CD8-positive, alpha-beta memory T cell (primary cell): ENCODE data around the gene TRMT44. TPM values are rescaled to one million over a fixed set of nuclear protein-coding genes. Genes with fewer than 3 reads are reported as not detected.
"Not testable (repeated sequence)": the region's sequence is repeated elsewhere in the genome, so short reads cannot be mapped to it uniquely, and the experiment has no call there.

Source experiments
- CTCF ChIA-PET: fragments of 350-600 bp; sonication (Branson Sonifier 250); formaldehyde crosslinking; loops from one replicate; lab custom pipeline; 2021; ENCODE audit warnings: antibody characterized with exemption; lab: Charles Lee
- POLR2A ChIA-PET: fragments of 350-600 bp; sonication (Branson Sonifier 250); formaldehyde crosslinking; loops from one replicate; lab custom pipeline; 2021; ENCODE audit warnings: antibody characterized with exemption; lab: Charles Lee
- DNase-seq, 5 donors: peaks; one replicate each; pipeline versions ENCODE4 v3.0.0 to v3.0.0-alpha.2; 2020 to 2022; ENCODE audit warnings: mixed read lengths in 1 of 5
- H3K27ac ChIP-seq: one replicate; pipeline ENCODE4 v1.7.0; 2013; ENCODE audit warnings: low read depth, mild to moderate bottlenecking, low read length, moderate library complexity
- H3K27me3 ChIP-seq: 2 replicates; pipeline ENCODE4 v1.7.0; 2013; ENCODE audit warnings: low read length, mild to moderate bottlenecking; ENCODE audit not compliant: insufficient read depth, poor library complexity, severe bottlenecking
- H3K36me3 ChIP-seq: 2 replicates; pipeline ENCODE4 v1.7.0; 2013; ENCODE audit warnings: mild to moderate bottlenecking, low read length, moderate library complexity; ENCODE audit not compliant: insufficient read depth
- H3K4me1 ChIP-seq: 2 replicates; pipeline ENCODE4 v1.7.0; 2013; ENCODE audit warnings: mild to moderate bottlenecking, low read length, moderate library complexity; ENCODE audit not compliant: insufficient read depth
- H3K4me3 ChIP-seq: 2 replicates; pipeline ENCODE4 v1.7.0; 2013; ENCODE audit warnings: mild to moderate bottlenecking, low read length
- H3K9me3 ChIP-seq: 2 replicates; pipeline ENCODE4 v1.7.0; 2013; ENCODE audit warnings: mild to moderate bottlenecking, low read length
- H3K27ac Mint-ChIP-seq, 8 donors: one replicate each; pipeline ENCODE4 v1.8.0; 2020 to 2021; ENCODE audit warnings: mixed read lengths in 8 of 8, mild to moderate bottlenecking in 6 of 8, inconsistent platforms in 3 of 8, moderate library complexity in 3 of 8
- H3K27me3 Mint-ChIP-seq, 2 donors: one replicate each; pipeline ENCODE4 v1.8.0; 2020 to 2021; ENCODE audit warnings: mixed read lengths in 2 of 2, mild to moderate bottlenecking in 1 of 2, moderate library complexity in 1 of 2
- H3K36me3 Mint-ChIP-seq, 3 donors: one replicate each; pipeline ENCODE4 v1.8.0; 2020 to 2021; ENCODE audit warnings: mixed read lengths in 3 of 3, inconsistent platforms in 1 of 3, mild to moderate bottlenecking in 1 of 3
- H3K4me1 Mint-ChIP-seq, 3 donors: one replicate each; pipeline ENCODE4 v1.8.0; 2020 to 2021; ENCODE audit warnings: mixed read lengths in 3 of 3, inconsistent platforms in 1 of 3, mild to moderate bottlenecking in 1 of 3
- H3K4me3 Mint-ChIP-seq, 7 donors: one replicate each; pipeline ENCODE4 v1.8.0; 2020 to 2021; ENCODE audit warnings: mixed read lengths in 7 of 7, mild to moderate bottlenecking in 6 of 7, moderate library complexity in 4 of 7, inconsistent platforms in 2 of 7
- H3K9me3 Mint-ChIP-seq, 5 donors: one replicate each; pipeline ENCODE4 v1.8.0; 2020 to 2022; ENCODE audit warnings: mixed read lengths in 5 of 5, mild to moderate bottlenecking in 3 of 5, moderate library complexity in 2 of 5, inconsistent platforms in 1 of 5
- polyA plus RNA-seq: library from polyadenylated mRNA; unstranded; fragments of 300-500 nt; fragmentation: Illumina TruSeq; gene quantifications from one replicate; pipeline ENCODE4 v1.2.3, GENCODE V29; 2021
- total RNA-seq, 2 experiments: library from RNA; stranded (reverse); gene quantifications; one replicate each; pipeline ENCODE4 v1.2.3, GENCODE V29; 2021

The TRMT44 gene
- total and polyA plus RNA-seq, 3 experiments from 2014 or later, result 13.8 to 25.6 (median 25.2) TPM

DNA sequence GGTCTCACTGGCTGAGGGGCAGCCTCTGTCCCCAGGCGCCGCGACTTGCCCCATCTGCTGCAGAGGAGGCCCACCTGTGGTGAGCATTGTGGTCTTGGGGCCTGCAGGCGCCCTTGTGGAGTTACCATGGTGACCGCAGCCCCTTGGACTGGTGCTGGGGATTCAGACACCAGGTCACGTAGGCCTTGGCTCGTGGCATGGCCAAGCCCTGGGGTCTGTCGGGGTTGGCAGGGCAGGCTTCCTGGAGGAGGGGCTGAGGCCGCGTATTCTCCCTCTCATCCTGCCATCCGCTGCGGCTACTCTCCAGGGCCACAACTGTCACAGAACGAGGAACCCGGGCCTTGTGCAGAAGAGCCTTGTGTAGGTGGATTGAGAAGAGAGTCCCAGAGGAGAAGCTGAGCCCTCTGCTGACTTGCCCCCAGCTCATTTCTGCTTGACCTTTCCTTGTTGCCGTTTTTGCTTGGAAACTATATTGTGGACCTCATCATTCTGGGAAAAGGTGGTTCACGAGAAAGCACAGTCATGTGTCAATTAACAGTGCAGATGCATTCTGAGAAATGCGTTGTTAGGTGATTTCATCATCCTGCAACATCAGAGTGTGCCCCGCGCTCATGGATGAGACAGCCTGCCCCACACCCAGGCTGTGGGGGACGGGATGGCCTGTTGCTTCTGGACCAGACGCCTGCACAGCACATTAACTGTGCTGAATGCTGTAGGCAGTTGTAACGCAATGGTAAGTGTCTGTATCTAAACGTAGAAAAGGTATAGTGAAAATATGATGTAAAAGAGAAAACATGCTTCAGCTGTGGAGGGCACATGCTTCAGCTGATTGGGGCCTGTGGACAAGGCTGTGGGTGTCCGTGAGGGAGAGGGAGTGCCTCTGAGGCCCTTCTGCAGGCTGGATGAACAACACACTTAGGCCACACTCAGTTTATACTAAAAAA, 38.5 kb downstream of the TRMT44 start:
- Histone ChIP-seq H3K27me3 (no peaks in the 10 kb centered on the region), H3K36me3 (no peaks in the 10 kb centered on the region), H3K4me3 (no peak overlapping the region), H3K4me1 (no peaks in the 10 kb centered on the region), H3K27ac (peak overlapping the region; percentile 65), H3K9me3 (no peaks in the 10 kb centered on the region)
- Mint-ChIP-seq H3K36me3 (peaks cover 0 to 21% (median 3%) of the 10 kb centered on the region in 3 donors), H3K4me3 (no peak overlapping the region), H3K27me3 (peaks cover 0 to 1% of the 10 kb centered on the region in 2 donors), H3K27ac (peak overlapping the region in 1 of 8 donors; percentile 50), H3K4me1 (no peaks in the 10 kb centered on the region), H3K9me3 (no peaks in the 10 kb centered on the region)
- ChIA-PET CTCF (no interaction called here), POLR2A (interaction anchor here (0.7 kb wide), 1 partner anchor 13 kb away, joined by 3 read pairs; no protein-coding TSS in a partner anchor)
- DNase-seq, result no peak

- POLR2A ChIA-PET, result no interaction called here
- no peaks in the 10 kb centered on the region for H3K9me3 Mint-ChIP-seq
- Histone ChIP-seq H3K4me3 (no peak overlapping the region), H3K27me3 (no peaks in the 10 kb centered on the region), H3K36me3 (no peaks in the 10 kb centered on the region), H3K27ac (no peak overlapping the region), H3K9me3 (no peaks in the 10 kb centered on the region), H3K4me1 (no peaks in the 10 kb centered on the region)
- peaks cover 0 to 21% (median 3%) of the 10 kb centered on the region in 3 donors for H3K36me3 Mint-ChIP-seq
- H3K4me1 Mint-ChIP-seq, result no peaks in the 10 kb centered on the region
- peaks cover 0 to 2% of the 10 kb centered on the region in 2 donors for H3K27me3 Mint-ChIP-seq
- no peak for DNase-seq
- CTCF ChIA-PET, result no interaction called here
- no peak overlapping the region for H3K27ac Mint-ChIP-seq
- H3K4me3 Mint-ChIP-seq, result no peak overlapping the region
Observed at GRCh38 chr4:8480221-8480620, 39.6 kb downstream of the TRMT44 start.

- H3K4me1 ChIP-seq, H3K4me3 ChIP-seq, POLR2A ChIA-PET, H3K27ac Mint-ChIP-seq, H3K27ac ChIP-seq, DNase-seq, H3K4me3 Mint-ChIP-seq, H3K9me3 Mint-ChIP-seq, H3K36me3 ChIP-seq, H3K27me3 ChIP-seq, H3K27me3 Mint-ChIP-seq, H3K9me3 ChIP-seq, H3K36me3 Mint-ChIP-seq, H3K4me1 Mint-ChIP-seq, CTCF ChIA-PET: not testable (repeated sequence)
Observed at GRCh38 chr4:8486643-8487042, 46.1 kb downstream of the TRMT44 start.

DNA sequence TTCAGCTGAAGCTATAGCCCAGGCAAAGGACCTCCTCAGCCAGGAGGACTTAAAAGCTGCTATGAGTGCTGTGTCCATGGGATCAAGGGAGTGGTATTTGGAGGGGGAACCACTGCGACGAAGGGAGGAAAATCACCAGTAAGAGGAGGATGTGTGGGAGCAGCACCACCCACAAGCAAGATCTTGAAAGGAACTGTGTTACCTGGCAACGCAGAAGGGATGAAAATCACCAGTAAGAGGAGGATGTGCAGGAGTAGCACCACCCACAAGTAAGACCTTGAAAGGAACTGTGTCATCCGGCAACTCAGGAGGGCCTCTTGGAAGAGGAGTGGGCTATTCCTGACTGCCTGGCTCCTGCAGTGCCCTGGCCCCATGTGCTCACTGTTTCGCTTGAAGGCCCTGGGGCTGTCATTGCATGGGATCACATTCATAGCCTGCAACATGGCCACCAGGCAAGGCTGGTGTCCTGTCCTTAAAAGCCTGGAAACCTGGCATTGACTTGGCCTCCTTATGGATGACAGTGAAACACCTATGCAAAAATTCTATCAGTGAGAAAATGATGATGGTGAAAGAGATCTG, 48.3 kb downstream of the TRMT44 start:
- H3K4me1 Mint-ChIP-seq, result no peaks in the 10 kb centered on the region
- no peaks in the 10 kb centered on the region for H3K9me3 ChIP-seq
- H3K4me3 Mint-ChIP-seq, result no peak overlapping the region
- H3K27ac Mint-ChIP-seq, result no peak overlapping the region
- no peaks in the 10 kb centered on the region for H3K4me1 ChIP-seq
- no peaks in the 10 kb centered on the region for H3K9me3 Mint-ChIP-seq
- no peak overlapping the region for H3K4me3 ChIP-seq
- ChIA-PET POLR2A (no interaction called here), CTCF (no interaction called here)
- no peak for DNase-seq
- peaks cover 0 to 11% (median 0%) of the 10 kb centered on the region in 3 donors for H3K36me3 Mint-ChIP-seq
- H3K27me3 Mint-ChIP-seq, result peaks cover 0 to 6% of the 10 kb centered on the region in 2 donors
- no peaks in the 10 kb centered on the region for H3K36me3 ChIP-seq
- no peaks in the 10 kb centered on the region for H3K27me3 ChIP-seq
- H3K27ac ChIP-seq, result no peak overlapping the region

- H3K36me3 Mint-ChIP-seq, result peaks cover 0 to 11% (median 0%) of the 10 kb centered on the region in 3 donors
- H3K27ac ChIP-seq, H3K27me3 Mint-ChIP-seq, H3K9me3 Mint-ChIP-seq, H3K27me3 ChIP-seq, DNase-seq, CTCF ChIA-PET, H3K27ac Mint-ChIP-seq, H3K4me3 ChIP-seq, H3K36me3 ChIP-seq, H3K4me1 ChIP-seq, H3K9me3 ChIP-seq, H3K4me1 Mint-ChIP-seq, H3K4me3 Mint-ChIP-seq: not testable (repeated sequence)
- POLR2A ChIA-PET, result interaction anchor here (0.6 kb wide), 1 partner anchor 12 kb away, joined by 3 read pairs; no protein-coding TSS in a partner anchor
Observed at GRCh38 chr4:8491478-8491877, 50.9 kb downstream of the TRMT44 start.

DNA sequence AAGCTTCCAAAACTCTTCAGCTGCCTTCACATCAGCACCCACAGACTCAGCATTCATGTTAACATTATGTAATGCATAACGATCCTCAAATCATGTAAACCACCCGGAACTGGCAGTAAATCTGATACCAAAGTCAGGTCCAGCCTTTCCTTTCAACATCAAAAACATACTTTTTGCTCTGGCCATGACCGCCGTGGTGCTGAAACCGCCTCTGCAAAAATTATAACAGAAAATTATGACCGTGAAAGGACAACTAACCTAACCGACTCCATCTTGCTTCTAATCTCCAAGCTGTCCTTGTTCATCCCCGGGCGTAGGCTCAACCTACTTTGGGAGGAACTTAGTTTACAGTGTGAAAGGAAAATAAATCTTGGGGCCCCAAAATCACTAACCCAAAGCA, 51.6 kb downstream of the TRMT44 start:
- POLR2A ChIA-PET, result interaction anchor here (0.6 kb wide), 1 partner anchor 13 kb away, joined by 3 read pairs; no protein-coding TSS in a partner anchor
- H3K4me3 ChIP-seq, result no peak overlapping the region
- no peaks in the 10 kb centered on the region for H3K4me1 ChIP-seq
- peaks cover 0 to 14% (median 0%) of the 10 kb centered on the region in 3 donors for H3K36me3 Mint-ChIP-seq
- no peaks in the 10 kb centered on the region for H3K9me3 ChIP-seq
- no peaks in the 10 kb centered on the region for H3K36me3 ChIP-seq
- no peak overlapping the region for H3K27ac ChIP-seq
- no peaks in the 10 kb centered on the region for H3K27me3 ChIP-seq
- H3K4me3 Mint-ChIP-seq, result no peak overlapping the region
- no peak for DNase-seq
- H3K9me3 Mint-ChIP-seq, result peaks cover 2 to 6% (median 4%) of the 10 kb centered on the region in 5 donors
- no peak overlapping the region for H3K27ac Mint-ChIP-seq
- CTCF ChIA-PET, result no interaction called here
- no peaks in the 10 kb centered on the region for H3K4me1 Mint-ChIP-seq
- no peaks in the 10 kb centered on the region for H3K27me3 Mint-ChIP-seq

GRCh38 chr4:8493484-8493883, 52.9 kb downstream of the TRMT44 start:
- Mint-ChIP-seq H3K9me3 (peaks cover 9 to 11% (median 11%) of the 10 kb centered on the region in 5 donors), H3K4me1 (no peaks in the 10 kb centered on the region), H3K27ac (peak overlapping the region in 1 of 8 donors; percentile 89), H3K4me3 (no peak overlapping the region), H3K36me3 (peaks cover 0 to 20% (median 0%) of the 10 kb centered on the region in 3 donors), H3K27me3 (no peaks in the 10 kb centered on the region)
- ChIA-PET POLR2A (no interaction called here), CTCF (no interaction called here)
- H3K36me3 ChIP-seq, result no peaks in the 10 kb centered on the region
- H3K27ac ChIP-seq, result no peak overlapping the region
- H3K27me3 ChIP-seq, result no peaks in the 10 kb centered on the region
- H3K4me1 ChIP-seq, result no peaks in the 10 kb centered on the region
- DNase-seq, result no peak
- H3K9me3 ChIP-seq, result no peaks in the 10 kb centered on the region
- no peak overlapping the region for H3K4me3 ChIP-seq

- Mint-ChIP-seq H3K4me1 (no peaks in the 10 kb centered on the region), H3K27ac (no peak overlapping the region), H3K36me3 (peaks cover 0 to 20% (median 0%) of the 10 kb centered on the region in 3 donors), H3K9me3 (peaks cover 9 to 11% (median 11%) of the 10 kb centered on the region in 5 donors), H3K4me3 (no peak overlapping the region), H3K27me3 (no peaks in the 10 kb centered on the region)
- no peak for DNase-seq
- Histone ChIP-seq H3K4me1 (no peaks in the 10 kb centered on the region), H3K27ac (no peak overlapping the region), H3K9me3 (no peaks in the 10 kb centered on the region), H3K36me3 (no peaks in the 10 kb centered on the region), H3K4me3 (no peak overlapping the region), H3K27me3 (no peaks in the 10 kb centered on the region)
- ChIA-PET POLR2A (no interaction called here), CTCF (no interaction called here)
Observed at GRCh38 chr4:8494218-8494617, 53.6 kb downstream of the TRMT44 start.
